ENCODE results near the gene CRAT.

CRAT gene

GRCh38 chr9:129060991-129061390, 49.6 kb downstream of the CRAT start:
- no peak for DNase-seq (ENCODE audit: low read depth)

- DNase-seq (ENCODE audit: low read depth), result no peak
These were observed 50.5 kb downstream of the CRAT start for GRCh38 chr9:129059796-129060785.

DNA sequence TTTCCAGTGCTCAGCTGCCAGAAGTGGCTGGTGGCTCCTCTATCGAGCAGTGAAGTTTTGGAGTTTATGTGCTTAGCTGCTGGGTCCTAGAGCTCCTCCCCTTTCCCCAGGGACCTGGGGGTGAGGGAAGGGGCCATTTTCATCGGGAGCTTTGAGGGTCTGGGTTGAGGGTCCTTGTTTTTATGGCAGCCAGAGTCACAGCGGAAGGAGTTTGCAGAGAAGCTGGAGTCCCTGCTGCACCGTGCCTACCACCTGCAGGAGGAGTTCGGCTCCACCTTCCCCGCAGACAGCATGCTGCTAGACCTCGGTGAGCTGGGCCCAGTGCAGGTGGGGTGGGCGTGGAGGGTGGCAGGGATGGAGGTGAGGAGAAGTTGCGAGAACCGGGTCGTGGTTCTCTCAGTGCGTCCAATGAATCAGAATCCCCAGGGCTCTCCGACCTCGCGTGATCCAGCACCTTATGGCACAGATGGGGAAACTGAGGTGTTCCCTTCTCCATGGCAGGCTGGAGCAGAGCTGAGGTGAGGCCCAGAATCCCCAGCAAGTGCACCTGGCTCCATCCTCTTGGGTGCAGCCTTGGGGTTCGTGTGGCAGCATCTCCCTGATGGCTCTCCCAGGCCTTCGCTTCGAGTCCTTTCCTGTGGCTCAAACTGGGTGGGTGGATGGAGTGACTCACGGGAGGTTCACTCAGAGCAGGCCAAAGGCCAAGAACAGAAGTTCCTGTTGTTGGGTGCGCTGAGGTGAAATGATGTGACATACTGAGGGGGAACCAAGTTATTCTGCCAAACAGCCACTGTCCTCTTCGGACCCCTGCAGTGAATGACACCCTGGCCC, 51.4 kb downstream of the CRAT start:
- DNase-seq (ENCODE audit: low read depth), result no peak

GRCh38 chr9:129054163-129054851, 56.3 kb downstream of the CRAT start:
- no peak for DNase-seq (ENCODE audit: low read depth)

- DNase-seq (ENCODE audit: low read depth), result no peak
These were observed 57.6 kb downstream of the CRAT start for GRCh38 chr9:129053020-129053419.

DNA sequence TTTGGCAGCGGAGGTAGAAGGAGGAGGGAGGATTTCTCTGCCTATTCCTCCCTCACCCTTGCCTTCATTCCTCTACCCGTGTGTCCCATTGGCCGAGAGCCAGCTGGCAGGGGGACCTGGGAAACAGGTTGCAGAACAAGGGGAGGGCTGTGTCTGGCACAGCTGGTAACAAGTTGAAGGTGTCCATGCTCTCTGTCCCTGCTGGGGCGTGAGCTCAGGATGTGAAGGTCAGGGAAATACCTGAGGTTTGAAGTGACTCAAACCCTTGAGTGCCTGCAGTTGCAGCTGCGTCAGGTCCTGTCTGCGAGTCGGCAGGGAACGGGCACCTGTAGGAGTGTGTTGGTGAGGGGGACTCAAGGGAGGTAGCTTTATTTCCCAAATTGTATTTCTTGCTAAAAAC, 58.0 kb downstream of the CRAT start:
- DNase-seq (ENCODE audit: low read depth), result no peak
